Heart left ventricle (tissue), 13 donors: ENCODE results near the gene NLGN3.

Experiments used
- POLR2A ChIP-seq, 2 donors: fragments of 450-650 bp; IDR thresholded peaks; one replicate each; pipeline ENCODE4 v1.6.1; 2017; ENCODE audit warnings: antibody characterized with exemption in 2 of 2, mild to moderate bottlenecking in 2 of 2, moderate library complexity in 2 of 2
- TF ChIP-seq, protein P1 (sequence below), 12 donors: fragments of 200-600 bp; sonication (generic) in 4 of 12; IDR thresholded peaks; one replicate each; pipeline versions ENCODE4 v1.5.0 to v1.8.0; 2018 to 2022; ENCODE audit warnings: antibody characterized with exemption in 12 of 12, mild to moderate bottlenecking in 5 of 12
- donor health status: ischemic (EF 13 %, LVEDD 7.1; RV severe dilation, severe dysfunction).
- donor health status: DM: no; HTN: yes; CAD: no.
- donor health status: DM: no; HTN: no; CAD: no.
- donor health status: ischemic (EF 25% LVEDD 6.9; RV normal size, moderate dysfunction).
- donor health status: ischemic (EF 25% LVEDD 5.7; RV mildly dilated, moderate dysfunction).
- donor health status: ischemic (EF 35%, LVEDD 5.7; RV mildly dilated, moderate dysfunction).
- donor health status: nonischemic (EF 11% LVEDD 7.7; RV severe dilation, severe dysfunction).
- donor health status: DM: yes; HTN: yes; CAD: no.
- donor health status: PGD.
- donor health status: ischemic (EF 29% LVEDD 5.4; RV normal size, mild dysfunction).
- donor health status: nonischemic (EF 23%, LVEDD 6.1; RV moderate dilation, normal function).

DNA sequence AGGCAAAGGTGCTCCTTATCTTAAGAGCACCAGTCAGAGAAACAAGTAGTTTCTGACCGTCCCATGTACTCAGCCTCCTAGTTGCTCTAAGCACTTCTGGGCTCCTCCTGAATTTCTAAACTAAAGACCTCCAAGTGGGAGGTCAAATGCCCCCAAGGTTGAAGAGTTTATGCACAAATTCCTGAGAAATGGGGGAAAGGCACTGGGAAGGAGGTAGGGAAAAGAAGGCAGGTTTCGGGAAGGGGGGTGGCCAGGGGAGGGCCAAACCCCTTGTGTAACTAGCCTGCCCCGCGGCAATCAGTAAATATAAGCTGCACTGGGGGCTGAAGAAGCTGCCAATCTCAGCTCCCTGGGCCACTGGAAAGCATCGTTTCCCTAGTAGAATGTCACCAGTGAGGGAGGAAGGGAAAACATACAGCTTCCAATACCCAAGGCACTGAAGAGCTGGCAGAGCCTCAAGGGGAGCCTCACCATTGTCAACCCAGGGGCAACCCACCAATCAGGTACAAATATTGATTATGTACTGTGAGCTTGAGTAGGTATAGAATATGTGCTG lies 45.6 kb upstream of the NLGN3 start:
- TF ChIP-seq, protein P1, sequence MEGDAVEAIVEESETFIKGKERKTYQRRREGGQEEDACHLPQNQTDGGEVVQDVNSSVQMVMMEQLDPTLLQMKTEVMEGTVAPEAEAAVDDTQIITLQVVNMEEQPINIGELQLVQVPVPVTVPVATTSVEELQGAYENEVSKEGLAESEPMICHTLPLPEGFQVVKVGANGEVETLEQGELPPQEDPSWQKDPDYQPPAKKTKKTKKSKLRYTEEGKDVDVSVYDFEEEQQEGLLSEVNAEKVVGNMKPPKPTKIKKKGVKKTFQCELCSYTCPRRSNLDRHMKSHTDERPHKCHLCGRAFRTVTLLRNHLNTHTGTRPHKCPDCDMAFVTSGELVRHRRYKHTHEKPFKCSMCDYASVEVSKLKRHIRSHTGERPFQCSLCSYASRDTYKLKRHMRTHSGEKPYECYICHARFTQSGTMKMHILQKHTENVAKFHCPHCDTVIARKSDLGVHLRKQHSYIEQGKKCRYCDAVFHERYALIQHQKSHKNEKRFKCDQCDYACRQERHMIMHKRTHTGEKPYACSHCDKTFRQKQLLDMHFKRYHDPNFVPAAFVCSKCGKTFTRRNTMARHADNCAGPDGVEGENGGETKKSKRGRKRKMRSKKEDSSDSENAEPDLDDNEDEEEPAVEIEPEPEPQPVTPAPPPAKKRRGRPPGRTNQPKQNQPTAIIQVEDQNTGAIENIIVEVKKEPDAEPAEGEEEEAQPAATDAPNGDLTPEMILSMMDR (IDR thresholded peaks at IDR 0.05) = no peak
- TF ChIP-seq POLR2A (IDR thresholded peaks at IDR 0.05) = no peak
